Transverse colon (tissue), 4 donors: ENCODE measurements around the gene NUMA1. TPM values are rescaled to one million over a fixed set of nuclear protein-coding genes. Genes with fewer than 3 reads are reported as not detected.

Source experiments
- DNase-seq: peaks from one replicate; pipeline ENCODE4 v3.0.0-alpha.2; 2019
- H3K27ac ChIP-seq, 4 donors: fragments of 200-600 bp; sonication (generic); 2 replicates each; pipeline ENCODE4 v1.5.1; 2016 to 2018; ENCODE audit warnings: inconsistent platforms in 4 of 4
- H3K27me3 ChIP-seq: fragments of 200-600 bp; sonication (generic); 2 replicates; pipeline ENCODE4 v1.5.1; 2017; ENCODE audit warnings: inconsistent platforms
- H3K36me3 ChIP-seq, 4 donors: fragments of 200-600 bp; sonication (generic); 2 replicates each; pipeline ENCODE4 v1.5.1; 2017 to 2019; ENCODE audit warnings: inconsistent platforms in 4 of 4
- H3K4me1 ChIP-seq, 4 donors: fragments of 200-600 bp; sonication (generic); 2 replicates each; pipeline ENCODE4 v1.5.1; 2017 to 2020; ENCODE audit warnings: inconsistent platforms in 4 of 4
- H3K4me3 ChIP-seq, 4 donors: fragments of 200-600 bp; sonication (generic); 1 replicate in 1 of 4; 2 replicates in 3 of 4; pipeline versions ENCODE4 v1.5.1 to v1.6.1; 2017 to 2019; ENCODE audit warnings: inconsistent platforms in 4 of 4
- H3K9me3 ChIP-seq, 2 donors: fragments of 200-600 bp; sonication (generic); 2 replicates each; pipeline ENCODE4 v1.5.1; 2017 to 2019; ENCODE audit warnings: inconsistent platforms in 2 of 2
- CTCF ChIP-seq, 5 experiments: fragments of 200-600 bp in 3 of 5; fragments of 450-650 bp in 2 of 5; sonication (generic) in 3 of 5; IDR thresholded peaks; 1 replicate in 2 of 5; 2 replicates in 3 of 5; pipeline ENCODE4 v1.5.1; 2016 to 2017; ENCODE audit warnings: antibody characterized with exemption in 5 of 5, inconsistent platforms in 3 of 5, mild to moderate bottlenecking in 2 of 5, moderate library complexity in 1 of 5
- EP300 ChIP-seq: sonication (generic); formaldehyde crosslinking; IDR thresholded peaks from one replicate; pipeline ENCODE4 v1.6.1; 2017; ENCODE audit warnings: antibody characterized with exemption, low read depth
- POLR2A ChIP-seq: fragments of 450-650 bp; IDR thresholded peaks from one replicate; pipeline ENCODE4 v1.6.1; 2016; ENCODE audit warnings: antibody characterized with exemption, mild to moderate bottlenecking, moderate library complexity
- POLR2AphosphoS5 ChIP-seq, 3 donors: sonication (generic); formaldehyde crosslinking; IDR thresholded peaks; one replicate each; pipeline ENCODE4 v1.6.1; 2016; ENCODE audit warnings: antibody characterized with exemption in 3 of 3
- WGBS, 2 donors: methylation state at CpG; one replicate each; pipeline ENCODE4 v1.1.5; 2018; ENCODE audit warnings: low coverage in 1 of 2; 5-methylcytosine and 5-hydroxymethylcytosine counted together
- in situ Hi-C, 4 donors: fragments of 200-750 bp; cut with MboI; loops; one replicate each; pipeline versions ENCODE4 v1.15.0 to v1.15.1; 2017; ENCODE audit warnings: low sequenced_read_pairs in 3 of 4, low pct_ligation_motif_present in 1 of 4, low pct_unique_long_range_greater_than_20kb in 1 of 4
- intact Hi-C: fragments of 100-400 bp; cut with DNase I; formaldehyde crosslinking; loops from one replicate; pipeline ENCODE4 v1.15.1; 2023; ENCODE audit warnings: low total_unique reads
- total RNA-seq, 4 donors: library from RNA; depleted of rRNA; stranded (reverse); fragments of >200 nt; gene quantifications; one replicate each; pipeline ENCODE4 v1.1.0, GENCODE V29; 2016

Gene NUMA1
- total RNA-seq, 4 donors from 2014 or later = 323 to 520 (median 419) TPM

- 83% methylated on average over 6 of the region's 6 CpGs; no CpG with 5 or more reads in 1 of the 2 donors for WGBS, 2 donors
- intact Hi-C loops (loop anchor here (10.0 kb wide), 1 partner anchor 549 kb away; no protein-coding TSS in a partner anchor), in situ Hi-C loops (no loop called here)
Measured at GRCh38 chr11:72124046-72124445, 43.7 kb upstream of the NUMA1 start.

GRCh38 chr11:72123117-72123653, 42.8 kb upstream of the NUMA1 start:
- H3K27me3 ChIP-seq = no peaks in the 10 kb centered on the region
- H3K9me3 ChIP-seq = no peaks in the 10 kb centered on the region
- intact Hi-C loops (loop anchor here (10.0 kb wide), 1 partner anchor 548 kb away; no protein-coding TSS in a partner anchor), in situ Hi-C loops (no loop called here)
- H3K4me3 ChIP-seq = no peak overlapping the region
- H3K36me3 ChIP-seq = no peaks in the 10 kb centered on the region
- H3K27ac ChIP-seq = no peak overlapping the region
- H3K4me1 ChIP-seq = no peaks in the 10 kb centered on the region
- TF ChIP-seq POLR2A (no peak), EP300 (no peak), CTCF (IDR thresholded peaks at IDR 0.05) (no peak), POLR2AphosphoS5 (IDR thresholded peaks at IDR 0.05) (no peak)
- no peak for DNase-seq
- WGBS, 2 donors = 77% methylated on average over 3 of the region's 3 CpGs; no CpG with 5 or more reads in 1 of the 2 donors

More at GRCh38 chr11:72124046-72124445, 43.7 kb upstream of the NUMA1 start:
- Histone ChIP-seq H3K4me3 (no peak overlapping the region), H3K4me1 (no peaks in the 10 kb centered on the region), H3K27ac (no peak overlapping the region), H3K9me3 (no peaks in the 10 kb centered on the region), H3K36me3 (no peaks in the 10 kb centered on the region), H3K27me3 (no peaks in the 10 kb centered on the region)
- no peak for TF ChIP-seq POLR2AphosphoS5 (IDR thresholded peaks at IDR 0.05)
- no peak for TF ChIP-seq POLR2A
- no peak for TF ChIP-seq CTCF (IDR thresholded peaks at IDR 0.05)
- no peak for TF ChIP-seq EP300
- DNase-seq = no peak

GRCh38 chr11:72122607-72123006, 42.3 kb upstream of the NUMA1 start:
- Histone ChIP-seq H3K27me3 (no peaks in the 10 kb centered on the region), H3K4me1 (no peaks in the 10 kb centered on the region), H3K36me3 (no peaks in the 10 kb centered on the region), H3K4me3 (no peak overlapping the region), H3K9me3 (no peaks in the 10 kb centered on the region), H3K27ac (no peak overlapping the region)
- 86 to 96% methylated on average over 1 of the region's 1 CpG for WGBS, 2 donors
- intact Hi-C loops = loop anchor here (10.0 kb wide), 1 partner anchor 548 kb away; no protein-coding TSS in a partner anchor
- in situ Hi-C loops = no loop called here
- no peak for DNase-seq
- no peak for TF ChIP-seq POLR2A
- no peak for TF ChIP-seq CTCF (IDR thresholded peaks at IDR 0.05)
- TF ChIP-seq POLR2AphosphoS5 (IDR thresholded peaks at IDR 0.05) = no peak
- TF ChIP-seq EP300 = no peak

GRCh38 chr11:72120930-72121329, 40.6 kb upstream of the NUMA1 start:
- Histone ChIP-seq H3K36me3 (no peaks in the 10 kb centered on the region), H3K9me3 (no peaks in the 10 kb centered on the region), H3K4me1 (no peaks in the 10 kb centered on the region), H3K4me3 (no peak overlapping the region), H3K27ac (no peak overlapping the region), H3K27me3 (no peaks in the 10 kb centered on the region)
- WGBS, 2 donors = 75 to 80% methylated on average over 2 of the region's 2 CpGs
- intact Hi-C loops = loop anchor here (10.0 kb wide), 1 partner anchor 546 kb away; no protein-coding TSS in a partner anchor
- in situ Hi-C loops = no loop called here
- DNase-seq = no peak
- TF ChIP-seq CTCF (IDR thresholded peaks at IDR 0.05) (no peak), POLR2A (no peak), EP300 (no peak), POLR2AphosphoS5 (IDR thresholded peaks at IDR 0.05) (no peak)
